ENCODE data around the gene MEIOC.
"Not testable (repeated sequence)": the region's sequence is repeated elsewhere in the genome, so short reads cannot be mapped to it uniquely, and the experiment has no call there.

MEIOC gene

DNA sequence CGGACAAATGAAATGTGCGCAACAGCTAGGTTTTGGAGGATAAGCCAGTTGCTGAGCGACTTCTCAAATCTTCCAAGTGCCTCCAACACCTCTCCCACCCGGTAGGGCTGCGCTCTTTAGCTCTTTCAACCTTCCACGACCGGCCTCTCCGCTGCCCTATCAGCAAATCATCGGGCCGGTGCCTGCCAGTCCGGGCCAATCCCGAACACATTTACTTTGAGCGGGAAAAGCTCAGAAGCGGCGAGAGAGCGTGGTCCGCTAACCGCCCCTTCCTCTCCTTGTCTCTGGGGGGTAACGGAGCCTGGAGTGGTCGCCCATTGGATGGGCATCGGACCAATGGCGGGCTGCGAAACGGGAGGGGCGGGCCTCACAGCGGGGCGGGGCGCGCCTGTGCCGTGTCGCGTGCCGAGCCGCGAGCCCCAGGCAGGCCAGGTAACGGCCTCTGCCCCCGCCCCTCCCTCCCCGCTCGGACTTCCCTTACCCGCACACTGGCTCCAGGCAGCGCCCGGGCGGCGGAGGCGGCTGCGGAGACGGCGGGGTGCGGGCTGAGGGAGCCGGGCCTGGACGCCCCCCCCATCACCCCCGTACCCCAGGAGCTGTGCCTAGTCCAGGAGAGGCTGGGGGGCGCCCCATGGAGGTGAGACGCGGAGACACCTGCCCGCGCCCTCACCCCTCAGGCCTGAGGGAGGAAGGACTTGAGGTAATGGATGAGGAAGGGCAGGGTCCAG lies at the start of gene MEIOC:
Gene MEIOC, plus strand, starts transcription at position 486 of the 728 bp plus-strand sequence. Its CDS starts 146 bp downstream, at position 632.
- DNase-seq = peak; percentile 20 to 27

DNA sequence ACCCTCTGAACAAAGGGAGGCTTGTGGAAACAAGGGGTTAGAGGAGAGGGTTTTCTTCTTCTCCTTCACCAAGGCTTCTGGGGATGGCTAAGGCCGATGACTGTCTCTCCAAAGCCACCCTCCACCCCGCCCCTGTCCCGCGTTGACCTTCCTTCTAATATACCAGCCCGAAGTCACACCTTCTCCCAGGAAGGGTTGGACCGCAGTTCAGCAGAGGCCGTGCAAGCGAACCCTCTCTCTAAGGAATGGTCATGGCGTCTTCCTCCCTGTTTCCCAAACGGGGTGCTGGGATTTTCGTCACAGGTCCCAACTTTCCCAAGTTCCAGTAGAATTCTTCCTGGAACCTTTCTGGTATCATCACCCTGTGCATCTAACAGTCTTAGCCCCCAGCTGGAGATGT lies 49.6 kb upstream of the MEIOC start:
- no peak for DNase-seq

DNA sequence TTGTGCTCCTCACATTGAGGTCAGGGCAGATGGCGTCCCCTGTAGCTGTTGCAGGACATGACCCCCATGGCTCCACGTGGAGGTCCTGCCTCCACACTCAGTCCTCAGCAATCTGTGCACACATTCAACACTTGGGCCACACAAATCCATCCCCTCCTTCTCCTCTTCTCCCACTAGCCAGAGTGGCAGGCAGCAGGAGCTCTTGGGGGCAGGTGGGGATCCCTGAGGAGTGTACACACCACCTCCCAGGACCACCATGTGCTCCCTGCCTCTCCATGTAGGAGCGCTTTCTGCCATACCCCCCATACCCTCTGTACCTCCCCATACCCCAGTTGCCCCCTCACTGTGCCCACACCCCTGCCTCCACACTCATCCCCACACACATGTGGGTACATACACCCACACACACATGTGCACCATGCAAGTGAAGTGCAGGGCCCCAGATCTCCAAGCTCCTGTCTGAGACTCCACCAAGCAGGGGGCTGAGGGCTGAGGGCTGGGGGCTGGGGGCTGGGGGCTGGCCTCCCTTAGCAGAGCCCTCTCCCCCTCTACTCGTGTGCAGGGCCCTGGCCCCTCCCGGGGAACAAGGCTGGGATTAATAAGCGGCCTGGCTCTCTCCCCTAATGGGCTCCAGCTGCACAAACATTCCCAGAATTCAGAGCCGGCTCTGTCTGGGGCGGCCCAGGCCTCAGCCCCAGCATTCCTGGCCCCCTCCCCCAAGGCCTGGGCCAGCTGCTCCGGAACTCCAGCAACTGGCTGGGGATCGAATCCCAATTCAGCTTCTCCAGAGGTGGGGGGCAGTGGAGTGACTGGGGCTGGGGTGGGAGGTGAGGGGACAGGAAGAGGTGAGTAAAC lies 48.2 kb upstream of the MEIOC start:
- no peak for DNase-seq

DNA sequence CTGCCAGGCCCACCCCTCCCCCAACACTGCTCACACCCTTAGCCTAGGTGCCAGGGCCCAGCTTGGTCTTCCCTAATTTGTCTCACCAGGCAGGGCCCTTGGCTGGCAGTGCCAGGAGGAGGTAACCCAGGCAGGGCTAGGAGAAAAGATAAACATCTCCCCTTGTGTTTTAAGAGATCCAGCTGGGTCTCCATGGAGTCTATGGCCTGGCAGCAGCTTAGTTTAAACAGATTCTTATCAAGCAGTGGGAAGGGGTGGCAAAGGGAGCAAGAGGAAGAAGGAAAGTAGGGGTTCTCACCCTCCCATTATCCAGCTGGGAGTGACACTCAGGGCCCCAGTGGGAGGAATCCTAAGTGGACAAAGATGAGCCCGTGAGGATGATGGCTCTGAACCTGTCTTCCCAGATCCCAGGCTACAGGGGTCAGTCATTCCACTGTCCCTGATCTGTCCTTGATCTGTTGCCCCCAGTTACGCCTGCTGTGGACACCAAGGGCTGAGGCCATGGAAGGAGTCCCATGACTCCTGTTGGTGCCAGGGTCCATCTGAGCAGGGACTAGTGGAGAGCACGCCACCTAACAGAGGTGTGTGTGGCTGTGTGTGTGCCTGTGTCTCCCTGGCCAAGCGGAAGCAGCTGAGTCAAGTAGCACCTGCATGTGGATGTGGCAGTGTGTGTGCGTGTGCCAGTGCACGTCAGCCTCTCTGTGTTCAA lies 47.4 kb upstream of the MEIOC start:
- DNase-seq = no peak

DNA sequence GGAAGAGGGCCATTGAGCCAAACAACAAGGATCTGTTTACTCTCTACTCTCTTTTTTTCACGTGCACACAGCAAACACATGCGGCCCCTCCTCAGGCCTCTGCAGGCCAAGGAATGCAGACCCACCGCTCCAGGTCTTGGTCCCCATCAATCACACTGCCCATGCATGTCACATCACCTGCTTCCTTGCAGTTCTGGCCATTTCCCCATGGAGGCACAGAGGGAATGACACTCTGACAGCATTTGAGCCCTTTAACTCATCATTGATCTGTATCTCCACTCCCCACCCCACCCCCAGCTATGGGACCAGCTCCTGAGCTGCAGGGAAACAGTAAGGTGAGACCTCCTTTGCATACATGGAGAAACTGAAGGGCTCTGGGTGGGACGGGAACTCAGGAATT lies 45.9 kb upstream of the MEIOC start:
- DNase-seq = no peak

DNA sequence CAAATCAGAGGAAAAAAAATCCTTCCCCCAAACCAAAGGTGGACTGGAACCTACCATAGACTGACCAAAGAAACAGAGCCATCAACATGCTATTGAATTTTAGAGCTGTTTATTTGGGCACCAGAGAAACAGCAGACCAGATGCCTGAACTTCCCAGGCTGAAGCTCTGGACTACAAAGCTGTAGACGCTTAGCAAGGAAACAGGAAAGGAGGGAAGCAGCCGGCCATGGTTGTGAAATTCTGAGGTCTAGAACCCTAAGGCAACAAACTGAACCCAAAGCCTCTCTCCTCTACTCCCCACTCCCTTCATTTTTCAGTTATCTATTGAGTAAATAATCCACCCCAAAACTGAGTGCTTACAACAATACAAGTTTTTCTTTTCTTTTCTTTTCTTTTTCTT lies 45.4 kb upstream of the MEIOC start:
- DNase-seq = no peak

GRCh38 chr17:44614862-44615261 lies 41.4 kb upstream of the MEIOC start:
- no peak for DNase-seq

GRCh38 chr17:44618652-44619051 lies 37.6 kb upstream of the MEIOC start:
- not testable (repeated sequence) for DNase-seq

GRCh38 chr17:44623070-44623725 lies 33.1 kb upstream of the MEIOC start:
- DNase-seq = no peak

DNA sequence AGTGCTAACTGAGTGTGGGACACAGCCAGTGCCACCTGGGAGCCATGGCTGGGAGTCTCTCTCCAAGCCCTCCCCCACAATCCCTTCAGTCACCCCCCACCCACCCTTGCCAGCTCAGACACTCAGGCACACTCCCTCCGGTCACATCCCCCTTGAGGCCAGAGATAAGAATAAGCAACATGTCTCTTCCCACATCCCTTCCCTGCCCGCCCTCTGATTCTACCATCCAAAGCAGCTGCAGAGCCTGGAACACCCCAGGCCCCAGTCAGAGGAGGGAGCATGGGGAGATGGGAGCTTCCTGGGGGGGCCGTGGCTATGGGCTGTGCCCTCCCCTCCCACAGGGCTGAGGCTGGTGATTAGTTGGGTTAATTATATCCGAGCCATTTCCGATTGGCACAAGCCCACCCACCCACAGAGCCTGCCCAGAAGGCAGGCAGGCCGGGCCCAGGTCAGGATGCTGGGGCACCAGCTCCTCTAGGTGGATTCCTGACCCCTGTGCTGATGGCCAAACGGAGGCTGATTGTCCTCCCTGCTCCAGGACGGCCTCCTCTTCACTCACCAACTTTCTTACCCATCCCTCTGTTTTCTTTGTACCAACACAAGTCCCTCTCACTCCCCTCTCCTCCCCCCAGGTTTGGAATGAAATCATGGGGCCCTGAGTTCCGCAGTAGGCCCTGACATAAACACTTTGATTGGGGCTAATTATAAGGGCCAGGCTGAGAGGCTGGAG lies 28.6 kb upstream of the MEIOC start:
- no peak for DNase-seq

DNA sequence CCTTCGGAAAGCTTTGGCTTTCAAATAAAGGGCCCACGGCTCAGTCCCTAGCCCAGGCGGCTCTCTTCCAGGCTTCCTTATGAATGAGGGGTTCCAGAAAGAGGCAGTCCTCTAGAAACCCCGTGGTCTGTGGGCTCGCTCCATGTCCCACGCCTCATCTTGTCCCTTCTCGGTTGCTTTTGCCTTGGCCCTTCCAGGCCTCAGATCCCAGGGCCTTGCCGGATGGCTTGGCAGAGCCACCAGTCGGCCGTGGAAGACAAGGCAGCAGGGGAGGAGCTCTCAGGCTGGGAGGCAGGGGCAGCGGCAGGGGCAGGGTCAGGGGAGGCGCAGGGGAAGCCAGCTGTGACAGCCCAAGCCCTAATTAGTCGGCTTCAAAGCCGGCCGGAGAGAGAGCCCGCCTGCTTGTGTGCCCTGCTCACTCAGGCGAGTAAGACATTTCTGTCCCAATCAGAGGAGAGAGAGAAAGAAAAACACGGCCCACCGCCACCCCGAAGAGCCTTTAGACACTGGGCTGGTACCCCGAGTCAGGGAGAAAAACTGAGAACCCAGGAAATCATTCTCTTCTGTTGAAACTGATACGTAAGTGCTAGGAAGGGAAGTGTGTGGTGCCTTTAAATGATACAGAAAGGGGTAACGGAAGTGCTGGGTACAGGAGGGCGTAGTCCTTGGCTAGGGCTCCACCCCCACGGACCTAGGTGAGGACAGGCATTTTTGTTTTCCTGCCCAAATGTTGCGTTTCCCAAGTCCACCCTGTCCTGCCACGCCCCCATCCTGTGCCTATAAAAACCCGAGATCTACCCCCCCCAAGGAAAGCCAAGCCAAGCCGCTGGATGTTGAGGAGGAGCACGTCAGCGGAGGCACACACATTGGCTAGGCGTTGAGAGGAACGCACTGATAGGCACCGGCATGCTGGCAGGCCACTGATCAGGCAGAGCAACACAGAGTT lies 27.8 kb upstream of the MEIOC start:
- peak; percentile 3 to 36 for DNase-seq

DNA sequence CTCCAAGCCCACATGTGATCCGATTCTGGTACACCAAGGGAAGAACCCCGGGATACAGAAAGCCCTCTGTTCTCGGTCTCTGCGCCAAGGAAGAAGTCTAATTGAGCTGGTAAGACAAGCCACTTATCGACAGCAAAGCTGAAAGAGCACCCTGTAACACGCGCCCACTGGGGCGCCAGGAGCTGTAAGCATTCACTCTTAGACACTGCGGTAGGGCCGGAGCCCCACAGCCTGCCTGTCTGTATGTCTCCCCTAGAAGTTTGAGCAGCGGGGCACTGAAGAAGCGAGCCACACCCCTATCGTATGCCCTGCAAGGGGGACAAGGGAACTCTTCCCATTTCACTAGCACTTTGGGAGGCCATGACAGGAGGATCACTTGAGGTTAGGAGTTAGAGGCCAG lies 27.0 kb upstream of the MEIOC start:
- DNase-seq = no peak

DNA sequence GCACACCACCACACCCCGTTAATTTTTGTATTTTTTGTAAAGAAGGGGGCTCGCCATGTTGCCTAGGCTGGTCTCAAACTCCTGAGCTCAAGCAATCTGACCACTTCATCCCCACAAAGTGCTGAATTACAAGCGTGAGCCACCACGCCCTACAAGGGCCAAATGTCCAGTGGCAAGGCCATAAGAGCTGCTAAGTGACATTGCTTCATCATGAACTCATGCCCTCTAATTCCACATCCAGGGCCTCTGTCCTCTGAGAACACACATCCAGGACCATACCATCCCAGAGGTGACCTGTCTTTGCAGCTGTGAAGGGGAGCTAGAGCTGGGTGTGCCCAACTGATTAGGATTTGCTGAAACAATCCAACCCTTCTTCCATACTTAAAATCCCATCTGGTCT lies 25.6 kb upstream of the MEIOC start:
- DNase-seq = no peak

- no peak for DNase-seq
Observed at GRCh38 chr17:44633998-44634397, 22.3 kb upstream of the MEIOC start.

GRCh38 chr17:44634401-44634800 lies 21.9 kb upstream of the MEIOC start:
- DNase-seq = not testable (repeated sequence)

DNA sequence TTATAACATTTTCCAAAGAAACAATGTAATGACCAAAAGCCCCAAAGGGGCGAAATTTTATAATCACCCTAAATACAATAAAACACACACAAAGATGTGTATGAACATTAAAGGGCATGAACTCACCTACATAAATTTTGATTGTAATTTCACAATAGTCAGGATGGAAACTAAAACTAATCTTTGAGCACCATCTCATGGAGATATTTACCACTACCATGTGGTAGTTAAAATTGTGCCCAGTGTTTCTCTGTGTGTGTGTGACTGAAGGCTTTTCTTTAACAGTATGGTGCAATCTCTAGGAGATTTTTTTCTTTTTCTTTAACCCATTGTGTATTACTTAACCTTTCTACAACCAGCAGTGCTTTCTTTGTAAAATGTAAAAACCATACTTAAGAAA lies 19.7 kb upstream of the MEIOC start:
- DNase-seq = peak in 1 of 2 donors; percentile 21

GRCh38 chr17:44637066-44637465 lies 19.2 kb upstream of the MEIOC start:
- DNase-seq = no peak

DNA sequence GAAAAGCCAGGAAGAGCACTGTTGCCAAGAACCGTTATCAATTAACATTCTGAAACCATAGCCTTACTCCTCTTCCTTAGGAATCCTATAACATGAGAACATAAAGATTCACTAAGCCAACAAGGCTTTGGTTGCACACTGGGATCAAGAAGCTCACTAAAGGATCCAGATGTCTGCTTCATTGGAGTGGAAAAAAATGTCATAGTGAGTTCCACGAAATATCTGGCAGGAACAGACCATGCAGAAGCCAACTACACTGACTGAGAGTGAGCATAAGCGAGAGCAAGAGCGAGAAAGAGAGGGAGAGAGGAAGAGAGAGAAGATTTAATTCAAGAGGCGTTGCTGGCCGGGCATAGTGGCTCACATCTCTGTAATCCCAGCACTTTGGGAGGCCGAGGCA lies 13.4 kb upstream of the MEIOC start:
- DNase-seq = no peak

GRCh38 chr17:44645341-44645740 lies 10.9 kb upstream of the MEIOC start:
- no peak for DNase-seq

DNA sequence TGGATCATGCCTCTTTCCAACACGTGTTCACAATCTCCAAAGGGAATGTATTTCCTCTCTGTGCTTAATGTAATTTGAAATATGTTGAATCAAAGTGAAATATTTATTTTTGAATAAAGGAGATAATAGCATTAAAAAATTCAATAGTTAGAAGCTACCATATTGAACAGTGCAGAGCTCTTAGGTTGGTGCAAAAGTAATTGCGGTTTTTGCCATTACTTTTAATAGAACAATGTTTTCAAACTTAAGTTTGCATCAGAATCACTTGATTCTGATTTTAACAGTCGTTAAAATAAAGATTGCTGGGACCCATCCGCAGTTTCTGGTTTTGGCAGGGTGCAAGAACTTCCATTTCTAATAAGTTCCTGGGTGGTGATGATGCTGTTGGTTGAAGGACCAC lies 10.0 kb upstream of the MEIOC start:
- DNase-seq = no peak

DNA sequence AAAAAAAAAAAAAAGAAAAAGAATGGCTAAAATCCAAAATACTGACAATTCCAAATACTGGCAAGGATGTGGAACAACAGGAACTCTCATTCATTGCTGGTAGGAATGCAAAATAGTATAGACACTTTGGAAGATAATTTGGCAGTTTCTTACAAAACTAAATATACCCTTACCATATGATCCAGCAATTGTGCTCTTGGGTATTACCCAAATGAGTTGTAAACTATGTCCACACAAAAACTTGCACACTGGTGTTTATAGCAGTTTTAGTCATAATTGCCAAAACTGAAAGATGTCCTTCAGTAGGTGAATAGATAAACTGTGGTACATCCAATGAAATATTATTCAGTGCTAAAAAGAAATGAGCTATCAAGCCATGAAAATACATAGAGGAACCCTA lies 8.5 kb upstream of the MEIOC start:
- DNase-seq = no peak

Data from CD4-positive, alpha-beta T cell treated with Interleukin-4 for 1 hour (primary cell).